GM23248 (cell line): ENCODE measurements around the gene CHN2. TPM values are rescaled to one million over a fixed set of nuclear protein-coding genes. Genes with fewer than 3 reads are reported as not detected.

Experiments used
- DNase-seq: peaks from one replicate; pipeline ENCODE4 v3.0.0-alpha.2; 2015
- H2AFZ ChIP-seq: fragments of 200-600 bp; sonication (generic); 2 replicates; pipeline ENCODE4 v1.6.1; 2016; ENCODE audit warnings: antibody characterized with exemption
- H3F3A ChIP-seq: fragments of 200-600 bp; sonication (generic); 2 replicates; pipeline ENCODE4 v1.6.1; 2016; ENCODE audit warnings: mild to moderate bottlenecking, antibody characterized with exemption, mixed run types; ENCODE audit not compliant: insufficient read depth
- H3K27ac ChIP-seq: fragments of 200-600 bp; sonication (generic); 2 replicates; pipeline ENCODE4 v1.5.1; 2016; ENCODE audit warnings: mild to moderate bottlenecking
- H3K27me3 ChIP-seq: fragments of 200-600 bp; sonication (generic); replicated peaks from 2 replicates; pipeline ENCODE4 v1.6.1; 2016; ENCODE audit warnings: mild to moderate bottlenecking; ENCODE audit not compliant: insufficient read depth
- H3K36me3 ChIP-seq: fragments of 200-600 bp; sonication (generic); 2 replicates; pipeline ENCODE4 v1.6.1; 2016; ENCODE audit warnings: low read depth, mild to moderate bottlenecking
- H3K4me1 ChIP-seq: fragments of 200-600 bp; sonication (generic); 2 replicates; pipeline ENCODE4 v1.6.1; 2016; ENCODE audit warnings: mild to moderate bottlenecking; ENCODE audit not compliant: insufficient read depth
- H3K4me2 ChIP-seq: fragments of 200-600 bp; sonication (generic); one replicate; pipeline ENCODE4 v1.6.1; 2016; ENCODE audit warnings: mild to moderate bottlenecking; ENCODE audit not compliant: unreplicated experiment
- H3K4me3 ChIP-seq: fragments of 200-600 bp; sonication (generic); 2 replicates; pipeline ENCODE4 v1.5.1; 2016; ENCODE audit warnings: mild to moderate bottlenecking
- H3K79me2 ChIP-seq: fragments of 200-600 bp; sonication (generic); 2 replicates; pipeline ENCODE4 v1.6.1; 2016; ENCODE audit warnings: mild to moderate bottlenecking; ENCODE audit not compliant: insufficient read depth
- H3K9ac ChIP-seq: fragments of 200-600 bp; sonication (generic); 2 replicates; pipeline ENCODE4 v1.6.1; 2016; ENCODE audit warnings: mild to moderate bottlenecking
- H3K9me2 ChIP-seq: fragments of 200-600 bp; sonication (generic); 2 replicates; pipeline ENCODE4 v1.6.1; 2016; ENCODE audit warnings: mixed run types, mild to moderate bottlenecking, moderate library complexity; ENCODE audit not compliant: insufficient read depth
- H3K9me3 ChIP-seq: fragments of 200-600 bp; sonication (generic); one replicate; pipeline ENCODE4 v1.6.1; 2017; ENCODE audit warnings: low read depth
- H4K20me1 ChIP-seq: fragments of 200-600 bp; sonication (generic); 2 replicates; pipeline ENCODE4 v1.6.0; 2016; ENCODE audit not compliant: insufficient read depth
- EZH2 ChIP-seq: fragments of 200-600 bp; sonication (generic); IDR thresholded peaks from 2 replicates; pipeline ENCODE4 v1.6.1; 2018; ENCODE audit warnings: antibody characterized with exemption, mild to moderate bottlenecking; ENCODE audit not compliant: insufficient read depth, poor library complexity, severe bottlenecking
- EZH2phosphoT487 ChIP-seq: fragments of 200-600 bp; sonication (generic); IDR thresholded peaks from 2 replicates; pipeline ENCODE4 v1.6.1; 2018; ENCODE audit warnings: antibody characterized with exemption, moderate library complexity, mild to moderate bottlenecking, low read depth; ENCODE audit not compliant: insufficient read depth
- WGBS, 2 experiments: methylation state at CpG; one replicate each; pipeline ENCODE4 v1.1.6; 2015 to 2017; ENCODE audit warnings: low lambda C conversion rate in 2 of 2, low coverage in 1 of 2; ENCODE audit errors: missing lambda C conversion rate in 2 of 2; 5-methylcytosine and 5-hydroxymethylcytosine counted together
- in situ Hi-C: fragments of 300-500 bp; cut with MboI; formaldehyde crosslinking; loops from 2 replicates; pipeline ENCODE4 v1.15.0; 2020
- polyA plus RNA-seq: library from polyadenylated mRNA; unstranded; fragments of >200 nt; fragmentation: Nextera tagmentation; extraction: Ambion mirVana; gene quantifications from 2 replicates; pipeline ENCODE4 v1.2.1, GENCODE V29; 2016
- total RNA-seq: library from RNA; depleted of rRNA; stranded (reverse); fragments of >200 nt; shearing (Covaris generic); gene quantifications from 2 replicates; pipeline ENCODE4 v1.2.3, GENCODE V29; 2014

Gene CHN2
- total and polyA plus RNA-seq, 2 experiments from 2014 or later = 1.5 to 2.3 TPM

DNA sequence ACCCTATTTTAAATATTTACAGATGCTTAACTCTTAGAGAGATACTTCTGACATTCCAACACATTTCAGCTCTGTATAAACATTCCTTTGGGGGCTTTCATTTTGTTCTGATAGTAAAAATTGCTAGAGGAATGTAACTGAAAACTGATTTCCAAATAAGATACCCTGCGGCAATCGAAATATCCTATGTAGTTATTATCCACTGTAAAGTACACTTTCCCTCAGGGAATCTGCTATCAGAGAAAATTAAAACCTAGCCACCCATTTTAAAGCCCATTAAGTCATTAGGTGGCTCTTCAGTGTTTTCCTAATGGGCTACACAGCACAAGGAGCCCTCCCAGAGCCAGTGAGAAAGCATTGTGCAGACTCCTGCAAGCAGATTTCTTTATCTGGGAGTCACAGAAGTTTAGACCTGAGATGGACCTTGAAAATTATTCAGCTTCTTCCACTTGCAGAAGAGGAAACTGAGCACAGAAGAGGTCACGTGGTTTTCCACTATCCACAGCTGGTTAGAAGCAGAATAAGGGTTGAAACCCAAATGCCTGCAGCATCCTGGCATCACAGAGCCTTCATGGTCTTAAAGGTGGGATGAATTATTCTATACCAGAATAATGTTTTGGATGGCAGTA, 35.7 kb upstream of the CHN2 start:
- TF ChIP-seq EZH2 = no peak
- no peak for TF ChIP-seq EZH2phosphoT487
- Histone ChIP-seq H3K9me3 (no peaks in the 10 kb centered on the region), H3K9ac (no peak overlapping the region), H3K4me1 (no peaks in the 10 kb centered on the region), H3K36me3 (no peaks in the 10 kb centered on the region), H3K9me2 (no peaks in the 10 kb centered on the region), H3K4me3 (no peak overlapping the region), H3F3A (no peaks in the 10 kb centered on the region), H3K27ac (no peak overlapping the region), H4K20me1 (no peaks in the 10 kb centered on the region), H2AFZ (no peak overlapping the region), H3K4me2 (no peak overlapping the region), H3K27me3 (peaks cover 21% of the 10 kb centered on the region), H3K79me2 (no peaks in the 10 kb centered on the region)
- 57 to 64% methylated on average over 3 of the region's 3 CpGs for WGBS, 2 experiments
- DNase-seq = no peak
- in situ Hi-C loops = no loop called here

DNA sequence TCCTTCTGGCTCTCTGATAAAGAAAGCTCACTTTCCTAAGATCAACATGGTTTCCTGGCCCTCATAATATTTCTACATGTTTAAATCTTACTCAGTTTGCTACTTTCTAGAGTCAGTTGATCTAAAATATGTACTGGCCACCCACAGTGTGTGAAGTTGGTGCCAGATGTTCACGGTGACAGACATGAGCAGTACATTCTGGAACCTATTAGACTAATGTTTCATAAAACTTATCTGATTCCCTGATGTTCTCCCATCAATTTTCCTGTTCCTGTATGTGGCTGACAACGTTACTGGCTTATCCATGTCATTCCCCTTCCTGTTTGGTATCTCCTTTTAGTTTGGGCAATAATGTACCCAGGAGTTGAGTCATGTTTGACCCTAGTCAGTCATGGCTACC, 34.5 kb upstream of the CHN2 start:
- Histone ChIP-seq H3K9me3 (no peaks in the 10 kb centered on the region), H3K9ac (no peak overlapping the region), H3K27me3 (peaks cover 21% of the 10 kb centered on the region), H3K4me1 (no peaks in the 10 kb centered on the region), H3K4me3 (no peak overlapping the region), H3K27ac (no peak overlapping the region), H3K36me3 (no peaks in the 10 kb centered on the region), H3K4me2 (no peak overlapping the region), H3K79me2 (no peaks in the 10 kb centered on the region), H2AFZ (no peak overlapping the region), H4K20me1 (no peaks in the 10 kb centered on the region), H3F3A (no peaks in the 10 kb centered on the region), H3K9me2 (no peaks in the 10 kb centered on the region)
- no peak for TF ChIP-seq EZH2
- TF ChIP-seq EZH2phosphoT487 = no peak
- WGBS, 2 experiments = 19 to 24% methylated on average over 2 of the region's 2 CpGs
- DNase-seq = no peak
- in situ Hi-C loops = no loop called here

DNA sequence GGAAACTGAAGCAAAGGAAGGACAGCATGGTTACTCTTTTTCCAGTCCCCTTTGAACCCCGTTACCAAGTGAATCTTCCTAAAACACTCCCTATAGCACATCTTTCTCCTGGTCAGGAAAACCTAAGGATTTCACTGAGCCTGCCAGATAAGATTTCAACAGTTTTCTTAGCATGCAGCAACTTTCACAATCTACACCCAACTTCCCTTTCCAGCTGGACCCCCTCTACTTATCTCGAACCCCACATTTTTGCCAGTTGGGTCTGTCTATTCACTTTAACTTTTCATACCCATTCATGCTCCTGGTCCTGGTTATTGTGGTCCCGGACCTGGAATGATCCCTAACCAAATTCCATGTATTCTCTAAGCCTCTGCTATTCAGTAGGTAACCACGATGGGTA, 33.3 kb upstream of the CHN2 start:
- Histone ChIP-seq H3K9ac (no peak overlapping the region), H3K79me2 (no peaks in the 10 kb centered on the region), H3F3A (no peaks in the 10 kb centered on the region), H3K36me3 (no peaks in the 10 kb centered on the region), H3K27ac (no peak overlapping the region), H4K20me1 (no peaks in the 10 kb centered on the region), H3K9me2 (no peaks in the 10 kb centered on the region), H3K4me3 (no peak overlapping the region), H3K9me3 (no peaks in the 10 kb centered on the region), H3K27me3 (peaks cover 16% of the 10 kb centered on the region), H3K4me2 (no peak overlapping the region), H3K4me1 (no peaks in the 10 kb centered on the region), H2AFZ (no peak overlapping the region)
- TF ChIP-seq EZH2phosphoT487 = no peak
- no peak for TF ChIP-seq EZH2
- 40 to 51% methylated on average over 4 of the region's 4 CpGs for WGBS, 2 experiments
- in situ Hi-C loops = no loop called here
- DNase-seq = no peak

DNA sequence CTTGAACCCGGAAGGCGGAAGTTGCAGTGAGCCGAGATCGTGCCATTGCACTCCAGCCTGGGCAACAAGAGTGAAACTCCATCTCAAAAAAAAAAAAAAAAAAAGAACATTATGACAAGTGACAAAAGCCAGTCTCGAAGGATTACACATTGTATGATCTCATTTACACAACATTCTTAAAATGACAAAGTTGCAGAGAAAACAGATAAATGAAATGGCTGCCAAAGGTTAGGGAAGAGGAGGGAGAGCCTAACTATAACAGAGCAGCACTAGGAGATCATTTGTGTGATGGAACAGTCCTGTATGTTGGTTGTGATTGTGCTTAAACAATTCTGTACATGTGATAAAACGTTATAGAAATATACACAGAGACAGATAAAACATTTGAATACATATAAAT, 32.0 kb upstream of the CHN2 start:
- no peaks in the 10 kb centered on the region for H3K79me2 ChIP-seq
- DNase-seq = no peak
- no peak overlapping the region for H3K4me2 ChIP-seq
- H3K9ac ChIP-seq = no peak overlapping the region
- H2AFZ ChIP-seq = no peak overlapping the region
- no peaks in the 10 kb centered on the region for H3K36me3 ChIP-seq
- H4K20me1 ChIP-seq = no peaks in the 10 kb centered on the region
- no peaks in the 10 kb centered on the region for H3K4me1 ChIP-seq
- no peak overlapping the region for H3K27ac ChIP-seq
- H3K4me3 ChIP-seq = no peak overlapping the region
- WGBS, 2 experiments = 40 to 45% methylated on average over 6 of the region's 6 CpGs
- TF ChIP-seq EZH2phosphoT487 (no peak), EZH2 (no peak)
- no peaks in the 10 kb centered on the region for H3F3A ChIP-seq
- in situ Hi-C loops = no loop called here
- H3K9me2 ChIP-seq = no peaks in the 10 kb centered on the region
- H3K9me3 ChIP-seq = no peaks in the 10 kb centered on the region
- H3K27me3 ChIP-seq = peaks cover 11% of the 10 kb centered on the region

DNA sequence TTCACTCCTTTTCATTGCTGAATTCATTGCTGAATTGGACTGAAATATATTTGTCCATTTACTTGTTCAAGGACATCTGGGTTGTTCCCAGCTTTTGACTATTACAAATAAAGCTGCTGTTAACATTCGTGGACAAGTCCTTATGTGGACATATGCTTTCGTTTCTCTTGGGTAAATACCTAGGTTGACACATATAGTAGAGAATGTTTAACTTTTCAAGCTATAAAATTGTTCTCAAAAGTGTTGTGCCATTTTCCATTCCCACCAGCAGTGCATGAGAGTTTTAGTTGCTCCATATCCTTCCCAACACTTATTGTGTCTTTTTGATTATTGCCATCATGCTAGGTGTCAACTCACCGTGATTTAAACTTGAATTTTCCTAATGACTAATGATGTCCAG, 30.7 kb upstream of the CHN2 start:
- TF ChIP-seq EZH2phosphoT487 (no peak), EZH2 (no peak)
- Histone ChIP-seq H3K9ac (no peak overlapping the region), H3K9me2 (no peaks in the 10 kb centered on the region), H3K27me3 (peaks cover 13% of the 10 kb centered on the region), H3K4me1 (no peaks in the 10 kb centered on the region), H3K4me2 (no peak overlapping the region), H3K27ac (no peak overlapping the region), H3K79me2 (no peaks in the 10 kb centered on the region), H3K4me3 (no peak overlapping the region), H2AFZ (no peak overlapping the region), H3K36me3 (no peaks in the 10 kb centered on the region), H3K9me3 (no peaks in the 10 kb centered on the region), H4K20me1 (no peaks in the 10 kb centered on the region), H3F3A (no peaks in the 10 kb centered on the region)
- in situ Hi-C loops = no loop called here
- WGBS, 2 experiments = 30 to 35% methylated on average over 3 of the region's 3 CpGs
- no peak for DNase-seq
